COLO829 (cell line): ENCODE measurements around the gene OR2V1.
"Not testable (repeated sequence)": the region's sequence is repeated elsewhere in the genome, so short reads cannot be mapped to it uniquely, and the experiment has no call there.

ENCODE experiments used
- DNase-seq: peaks from one replicate; pipeline ENCODE4 v3.0.0; 2012; ENCODE audit warnings: low spot score

Gene OR2V1

DNA sequence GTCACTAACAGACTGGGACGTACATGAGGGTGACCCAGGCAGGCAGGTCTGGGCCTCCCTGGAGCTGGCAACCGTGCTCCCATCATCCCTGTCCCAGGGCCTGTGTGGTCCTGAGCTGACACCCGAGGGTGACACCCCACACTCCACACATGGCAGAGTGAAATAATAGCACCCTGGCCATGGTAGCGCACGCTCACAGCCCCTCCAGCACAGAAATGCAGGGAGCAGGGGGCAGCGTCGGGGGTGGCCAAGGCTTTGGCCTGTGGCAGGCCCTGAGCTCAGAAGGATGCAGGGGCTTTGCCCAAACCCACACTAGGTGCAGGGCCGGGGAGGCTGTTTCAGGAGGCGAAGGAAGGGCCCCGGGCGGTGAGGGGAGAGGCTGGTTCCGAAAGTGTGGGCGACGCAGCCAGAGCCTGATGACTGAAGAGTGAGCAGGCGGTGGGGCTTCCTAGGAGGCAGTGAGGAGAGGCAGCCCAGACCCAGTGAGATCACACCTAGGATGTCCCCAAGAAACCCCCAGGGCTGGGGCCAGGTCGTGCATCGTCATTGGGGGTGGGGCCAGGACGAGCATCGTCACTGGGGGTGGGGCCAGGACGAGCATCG lies 29.3 kb upstream of the OR2V1 start:
- DNase-seq, result no peak

DNA sequence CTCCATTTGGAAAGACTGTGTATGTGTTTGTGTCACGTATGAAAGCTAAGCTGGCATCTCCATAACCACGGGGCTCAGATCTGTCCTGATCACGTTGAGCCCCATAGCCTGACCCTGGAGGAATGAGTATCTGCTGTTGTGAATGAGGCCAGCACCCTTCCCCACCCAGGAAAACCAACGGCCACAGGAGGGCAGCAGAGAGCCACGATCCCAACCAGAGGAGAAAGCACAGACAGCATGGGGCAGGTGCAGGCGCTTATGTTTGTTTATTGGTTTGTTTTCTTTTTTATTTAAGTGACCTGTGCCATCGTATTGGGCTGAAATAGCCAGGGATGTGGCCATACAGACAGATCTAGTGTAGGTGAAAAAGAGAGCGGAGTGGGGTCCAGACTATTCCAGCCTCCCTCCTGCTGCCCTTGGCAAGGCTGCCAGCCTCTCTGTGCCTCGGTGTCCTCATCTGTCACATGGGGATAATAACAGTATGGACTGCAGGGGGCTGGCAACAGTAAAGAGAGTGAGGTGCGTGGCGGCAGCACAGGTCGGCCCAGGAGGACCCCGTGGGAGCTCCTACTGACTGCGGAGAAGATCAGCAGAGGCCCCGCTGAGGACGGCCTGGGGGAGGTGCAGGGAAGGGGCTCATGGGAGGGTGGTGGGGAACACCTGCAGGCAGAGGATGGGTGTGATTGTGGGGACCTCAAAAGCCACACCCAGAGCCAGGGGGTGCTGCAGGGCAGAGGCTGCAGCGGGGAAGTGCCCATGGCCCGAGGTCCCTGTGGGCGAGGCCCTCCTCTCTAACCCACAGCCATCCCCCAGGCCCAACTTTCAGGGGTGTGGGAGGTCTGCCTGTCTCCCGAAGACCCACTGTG lies 28.6 kb upstream of the OR2V1 start:
- peak; percentile 60 for DNase-seq

DNA sequence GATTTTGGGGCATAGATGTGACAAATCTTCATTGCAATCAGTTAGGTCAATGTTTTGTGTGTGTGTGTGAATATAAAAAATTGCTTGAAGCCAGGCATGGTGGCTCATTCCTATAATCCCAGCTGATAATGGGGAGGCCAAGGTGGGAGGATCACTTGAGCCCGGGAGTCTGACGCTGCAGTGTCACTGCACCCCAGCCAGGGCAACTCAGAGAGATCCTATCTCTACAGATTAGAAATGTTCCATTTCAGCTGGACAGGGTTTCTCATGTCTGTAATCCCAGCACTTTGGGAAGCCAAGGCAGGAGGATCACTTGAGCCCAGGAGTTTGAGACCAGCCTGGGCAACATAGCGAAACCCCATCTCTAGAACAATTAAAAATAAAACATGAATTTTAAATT lies 27.9 kb upstream of the OR2V1 start:
- no peak for DNase-seq

DNA sequence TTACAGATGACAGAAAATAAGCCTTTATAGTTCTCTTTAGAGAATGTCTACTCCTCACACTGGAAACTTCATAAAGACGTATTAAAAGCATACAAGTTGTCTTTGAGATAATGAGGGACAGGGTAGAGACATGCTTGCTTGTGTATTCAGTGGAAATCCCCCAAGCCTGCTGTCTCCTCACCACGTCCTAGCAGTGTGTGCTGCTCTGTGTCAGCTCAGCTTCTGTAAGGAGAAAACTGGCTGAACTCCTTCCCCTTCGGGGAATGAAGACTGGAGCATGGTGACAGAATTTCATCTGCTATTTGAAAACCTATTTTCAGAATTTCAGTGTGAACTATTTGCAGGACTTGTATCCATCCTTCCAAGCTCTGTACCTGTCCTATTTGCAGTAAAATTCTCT lies 25.8 kb upstream of the OR2V1 start:
- no peak for DNase-seq

DNA sequence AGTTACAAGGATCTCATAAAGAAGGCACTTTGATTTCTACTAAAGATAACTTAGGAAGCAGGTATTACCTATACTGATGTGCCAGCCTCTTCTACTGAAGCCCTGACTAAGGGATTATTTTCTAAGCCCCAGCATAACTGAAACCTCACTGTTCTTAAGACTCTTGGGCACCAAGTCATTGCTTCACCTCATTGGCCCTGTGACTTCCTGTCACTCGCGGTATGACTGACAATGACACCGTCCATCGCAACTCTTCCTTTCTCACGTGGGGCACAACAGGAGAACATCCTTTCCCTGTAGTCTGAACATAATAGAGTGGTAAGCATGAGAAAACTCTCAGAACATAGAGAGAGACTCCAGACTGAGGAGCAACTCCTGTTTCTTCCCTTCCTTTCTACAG lies 22.8 kb upstream of the OR2V1 start:
- no peak for DNase-seq

DNA sequence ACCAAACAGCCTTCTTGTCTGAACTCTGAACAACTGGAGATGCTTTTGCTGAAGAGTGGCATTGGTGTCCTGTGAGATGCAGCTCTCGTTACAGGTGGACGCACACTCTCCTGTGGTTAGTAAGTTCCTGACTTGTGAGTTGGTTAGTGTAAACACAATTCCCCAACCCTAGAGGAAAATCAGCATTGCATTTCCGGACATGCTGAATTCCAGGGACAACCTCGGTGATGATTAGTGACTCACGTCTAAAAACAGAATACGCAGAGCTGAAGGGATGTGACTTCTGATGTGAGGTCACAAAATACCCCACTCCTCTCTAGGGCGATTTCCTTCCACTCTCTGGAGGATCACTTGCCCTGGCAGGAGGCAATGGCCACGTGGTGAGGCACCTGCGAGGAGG lies 21.4 kb upstream of the OR2V1 start:
- no peak for DNase-seq

DNA sequence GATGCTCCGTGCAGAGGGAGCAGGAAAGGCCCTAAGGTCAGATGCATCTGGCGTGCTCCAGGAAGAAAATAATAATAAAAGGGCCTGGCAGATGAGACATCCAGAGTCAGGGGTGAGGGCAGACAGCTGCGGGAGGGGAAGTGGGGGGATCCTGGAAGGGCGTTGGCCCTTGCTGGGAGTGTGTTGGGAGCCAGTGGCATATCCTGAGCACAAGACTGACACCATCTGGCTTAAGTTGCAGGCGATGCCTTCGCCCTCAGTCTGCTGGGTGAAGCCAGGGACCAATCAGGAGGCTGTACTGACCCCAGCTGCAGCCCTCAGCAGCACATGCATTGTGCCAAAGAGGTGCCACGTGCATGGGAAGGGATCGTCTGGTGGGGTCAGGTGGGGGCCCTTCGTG lies 20.2 kb upstream of the OR2V1 start:
- no peak for DNase-seq

DNA sequence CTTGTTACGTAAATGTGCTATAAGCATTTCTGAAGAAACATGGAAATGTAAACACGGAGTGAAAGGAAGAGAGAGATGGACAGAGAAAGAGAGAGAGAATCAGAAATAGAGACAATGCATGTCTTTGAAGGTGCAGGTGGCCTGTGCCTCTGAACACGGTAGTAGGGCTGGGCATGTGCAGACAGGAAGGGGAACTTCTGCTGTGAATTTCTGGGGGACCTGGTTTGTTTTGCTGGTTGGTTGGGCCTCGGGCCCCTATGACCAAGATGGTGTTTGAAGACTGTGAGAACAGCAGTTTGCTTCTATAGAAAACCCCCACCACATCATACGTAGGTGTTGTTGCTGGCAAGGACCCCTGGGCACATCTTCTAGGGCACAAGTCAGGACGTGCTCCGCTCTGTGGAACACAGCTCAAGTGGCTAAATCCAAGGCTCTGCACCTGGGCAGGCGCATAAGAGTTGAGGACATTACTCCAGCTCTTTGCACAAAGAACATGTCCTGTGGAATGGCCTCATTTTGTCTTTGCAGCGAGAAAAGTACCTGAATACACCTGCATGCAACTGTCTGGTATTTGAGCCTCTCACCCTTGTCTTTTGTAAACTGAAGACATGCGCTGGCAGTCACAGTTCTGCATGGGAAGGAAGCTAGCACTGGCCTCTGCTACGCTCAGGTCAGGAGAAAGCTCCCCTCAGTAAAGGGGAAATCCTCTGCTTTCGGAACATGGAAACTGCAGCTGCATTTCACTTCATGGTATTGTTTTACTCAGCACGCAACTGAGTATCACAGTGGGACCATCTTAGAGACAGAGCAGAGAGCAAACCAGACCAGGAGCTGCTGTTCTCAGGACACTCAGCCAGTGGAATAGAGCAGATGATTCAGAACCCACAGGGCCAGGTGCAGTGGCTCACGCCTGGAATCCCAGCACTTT lies 19.1 kb upstream of the OR2V1 start:
- DNase-seq, result no peak

DNA sequence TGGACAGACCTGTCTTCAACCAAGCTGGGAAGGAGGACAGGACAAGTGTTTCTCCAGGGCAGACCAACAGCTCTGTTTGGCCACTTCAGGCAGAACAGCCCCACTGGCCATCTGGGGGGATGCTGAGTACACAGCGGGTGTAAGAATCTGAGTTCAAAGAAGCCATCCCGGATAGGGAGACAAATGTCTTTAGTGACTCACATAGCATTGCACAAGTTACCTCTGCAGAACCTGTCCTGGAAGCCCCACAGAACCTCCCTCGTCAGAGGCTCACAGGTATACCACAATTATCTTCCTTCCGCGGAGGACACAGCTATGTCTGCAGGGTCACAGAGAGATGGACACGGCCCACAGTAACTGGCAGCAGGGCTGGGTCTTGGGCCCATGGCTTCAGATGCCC lies 18.4 kb upstream of the OR2V1 start:
- no peak for DNase-seq

DNA sequence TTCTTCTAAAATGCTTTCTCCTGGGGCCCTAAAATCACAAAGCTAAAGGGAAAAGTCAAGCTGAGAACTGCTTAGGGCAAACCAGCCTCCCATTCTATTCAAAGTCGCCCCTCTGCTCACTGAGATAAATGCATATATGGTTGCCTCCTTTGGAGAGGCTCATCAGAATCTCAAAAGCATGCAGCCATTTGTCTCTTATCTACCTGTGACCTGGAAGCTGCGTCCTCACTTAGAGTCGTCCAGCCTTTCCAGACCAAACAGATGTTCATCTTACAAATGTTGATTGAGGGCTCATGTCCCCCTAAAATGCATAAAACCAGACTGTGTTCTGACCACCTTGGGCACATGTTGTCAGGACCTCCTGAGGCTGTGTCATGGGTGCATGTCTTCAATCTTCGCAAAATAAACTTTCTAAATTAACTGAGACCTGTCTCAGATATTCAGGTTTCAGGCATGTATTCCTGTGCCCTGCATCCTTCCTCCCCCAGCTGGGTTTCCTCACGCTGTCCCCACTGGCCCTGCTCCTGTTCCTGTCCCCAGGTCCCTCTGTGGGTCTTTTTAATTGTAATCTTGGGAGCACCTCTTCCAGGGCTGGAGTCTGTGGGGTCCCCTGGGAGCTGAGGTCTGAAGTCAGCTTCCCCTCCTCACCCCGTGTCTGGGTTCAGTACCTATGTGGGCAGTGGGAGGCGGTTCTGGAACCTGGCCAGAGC lies 16.1 kb upstream of the OR2V1 start, which contains the start of gene OR2V2:
Gene OR2V2, plus strand, starts transcription at position 660 of the 710 bp plus-strand sequence. CDS start 7,357 bp downstream, outside the sequence.
- not testable (repeated sequence) for DNase-seq

DNA sequence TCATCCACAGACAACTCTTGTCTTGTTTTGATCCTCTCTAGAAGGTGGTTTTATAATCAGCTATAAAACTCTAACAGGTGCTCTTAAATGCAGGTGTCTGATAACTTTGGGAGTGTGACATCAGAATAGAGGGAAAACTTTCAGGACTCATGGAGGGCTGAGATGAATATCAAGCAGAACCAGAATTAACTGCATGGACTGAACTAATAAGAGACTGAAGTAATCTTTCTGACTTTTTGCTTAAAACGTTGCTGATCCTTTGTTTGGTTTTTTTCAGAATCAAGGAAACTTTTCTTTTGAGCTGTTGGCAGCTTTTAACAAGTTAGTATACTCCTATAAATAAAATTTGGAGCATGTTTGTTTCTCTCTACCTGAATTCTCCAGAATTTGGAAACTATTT lies 14.2 kb upstream of the OR2V1 start:
- no peak for DNase-seq

DNA sequence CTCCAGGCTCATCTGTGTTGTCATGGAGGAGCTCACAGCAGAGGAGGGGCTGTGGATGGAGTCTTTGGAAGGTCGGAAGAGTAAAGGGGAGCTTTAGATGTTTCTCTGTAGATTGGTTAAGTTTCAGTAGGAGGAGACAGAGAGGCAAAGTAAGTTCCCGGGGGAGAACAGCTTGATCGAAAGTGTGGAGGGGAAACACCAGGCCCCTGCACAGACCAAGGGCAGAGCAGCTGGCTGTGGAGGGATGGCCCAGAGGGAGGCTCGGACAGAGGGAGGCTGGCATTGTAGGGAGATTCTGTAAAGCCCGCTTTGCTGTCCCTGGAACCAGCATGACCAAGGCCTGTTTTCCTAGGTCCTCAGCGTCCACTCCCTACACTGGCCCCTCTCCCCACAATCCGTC lies 11.1 kb upstream of the OR2V1 start:
- DNase-seq, result no peak

DNA sequence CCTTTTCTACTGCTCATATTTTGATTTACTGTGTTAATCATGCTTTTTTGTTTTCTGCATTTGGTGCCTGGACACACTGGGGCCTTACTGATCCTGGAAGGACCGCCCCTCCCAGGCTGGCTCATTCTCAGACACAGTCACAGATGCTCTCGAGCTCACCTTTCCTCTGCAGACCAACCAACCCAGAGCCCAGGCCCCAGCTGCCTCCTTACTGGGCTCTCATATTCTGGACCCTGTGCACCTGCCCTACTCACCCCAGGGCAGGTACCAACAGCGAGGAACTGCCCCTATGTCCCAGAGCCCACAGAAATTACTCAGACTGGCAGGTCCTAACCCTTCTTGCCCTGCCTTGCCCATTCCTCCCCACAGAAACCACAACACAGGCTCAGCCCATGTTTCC lies 9.8 kb upstream of the OR2V1 start:
- no peak for DNase-seq

DNA sequence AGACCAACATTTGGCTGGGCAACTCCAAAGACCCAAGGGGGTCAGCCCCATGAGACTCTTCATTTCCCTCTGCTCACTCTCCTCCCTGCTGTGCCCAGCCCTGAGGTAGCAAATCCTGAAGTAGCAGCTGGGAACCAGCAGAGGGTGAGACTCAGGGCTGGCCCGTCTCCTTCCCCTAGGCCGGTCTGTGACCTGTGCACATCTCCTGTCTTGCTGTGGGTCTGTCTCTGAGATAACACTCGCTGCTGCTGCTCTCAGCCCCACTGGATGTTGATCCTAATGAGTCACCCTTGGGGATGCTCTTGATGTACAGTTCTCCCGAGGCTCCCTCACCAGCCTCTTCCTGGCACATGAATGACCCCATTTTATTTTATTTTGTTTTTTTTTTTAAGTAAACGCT lies 7.3 kb upstream of the OR2V1 start:
- no peak for DNase-seq

DNA sequence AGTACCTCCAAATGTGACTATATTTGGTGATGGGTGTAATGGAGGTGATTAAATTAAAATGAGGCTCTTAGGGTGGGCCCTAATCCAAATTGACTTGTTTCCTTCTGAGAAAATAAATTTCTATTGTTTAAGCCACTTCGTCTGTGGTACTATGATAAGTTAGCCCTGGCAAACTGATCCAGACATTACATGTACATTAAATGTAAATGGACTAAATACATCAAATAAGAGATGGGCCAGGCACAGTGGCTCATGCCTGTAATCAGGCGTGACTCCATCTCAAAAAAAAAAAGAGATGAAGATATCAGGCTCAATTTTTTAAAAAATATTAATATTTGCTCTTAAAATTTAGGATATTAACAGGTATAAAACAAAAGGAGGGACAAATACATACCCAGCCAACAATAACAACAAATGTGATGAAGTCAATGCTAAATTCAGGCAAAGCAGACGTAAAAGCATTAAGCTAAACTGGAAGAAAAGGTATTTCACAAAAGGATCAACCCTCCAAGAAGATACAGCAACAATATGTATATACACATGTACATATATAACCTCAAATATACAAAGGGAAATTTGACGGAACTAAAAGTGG lies 5.5 kb upstream of the OR2V1 start:
- no peak for DNase-seq

DNA sequence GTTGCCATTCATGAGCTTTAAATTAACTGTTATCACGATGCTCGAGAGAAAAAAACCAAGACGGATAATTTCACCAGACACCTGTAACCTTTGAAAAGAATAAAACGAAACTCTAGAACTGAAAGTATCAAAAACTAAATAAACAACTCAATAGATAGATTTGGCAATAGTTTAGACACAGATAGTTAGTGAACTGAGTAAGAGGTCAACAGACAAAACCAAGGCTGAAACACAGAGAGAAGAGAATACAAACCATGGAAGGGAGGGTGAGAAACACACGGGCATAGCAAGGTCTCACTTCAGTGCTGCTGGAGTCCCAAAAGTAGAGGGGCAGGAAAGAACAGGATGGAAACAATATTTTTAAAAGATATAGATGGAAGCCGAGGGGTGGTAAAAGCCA lies 3.3 kb upstream of the OR2V1 start:
- DNase-seq, result no peak

DNA sequence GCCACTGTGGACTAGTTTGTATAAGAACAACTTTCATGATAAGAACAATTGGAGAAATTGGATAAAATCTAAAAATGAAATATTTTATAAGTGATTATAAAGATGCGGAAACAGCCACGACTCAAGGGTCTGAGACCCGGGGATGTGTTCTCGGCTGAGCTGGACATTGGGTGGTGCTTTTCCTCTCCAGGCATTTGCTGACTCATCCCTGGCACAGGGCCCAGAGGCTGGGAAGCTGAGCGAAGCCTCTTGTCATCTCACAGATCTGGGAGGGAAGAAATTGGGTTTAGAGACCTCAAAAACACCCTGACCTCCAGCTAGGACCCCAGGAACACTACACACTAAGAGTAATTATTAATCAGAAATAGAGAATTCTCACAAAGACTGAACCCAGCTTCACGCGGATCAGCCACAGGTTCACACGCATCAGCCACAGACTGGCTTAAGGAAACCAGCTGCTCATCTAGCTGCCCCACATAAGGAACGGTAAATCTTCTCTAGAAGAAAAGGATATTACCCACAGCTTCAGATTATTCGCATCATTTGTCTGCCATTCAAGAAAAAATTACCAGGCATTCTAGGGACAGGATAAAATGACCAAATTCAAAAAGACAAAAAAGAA lies 2.8 kb upstream of the OR2V1 start:
- DNase-seq, result peak; percentile 17

DNA sequence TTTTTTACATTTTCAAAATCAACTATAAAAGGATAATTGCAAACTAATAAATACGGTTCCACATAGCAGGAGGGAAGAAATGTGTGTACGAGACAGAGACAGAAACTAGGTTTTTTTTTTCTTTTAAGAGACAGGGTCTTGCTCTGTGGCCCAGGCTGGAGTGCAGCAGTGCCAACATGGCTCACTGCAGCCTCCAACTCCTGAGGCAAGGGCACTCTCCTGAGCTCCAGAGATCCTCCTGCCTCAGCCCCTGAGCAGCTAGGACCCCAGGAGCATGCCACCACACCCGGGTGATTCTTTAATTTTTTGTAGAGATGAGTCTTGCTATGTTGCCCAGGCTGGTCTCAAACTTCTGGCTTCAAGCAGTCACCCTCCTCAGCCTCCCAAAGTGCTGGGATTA lies 2.1 kb upstream of the OR2V1 start:
- DNase-seq, result no peak

DNA sequence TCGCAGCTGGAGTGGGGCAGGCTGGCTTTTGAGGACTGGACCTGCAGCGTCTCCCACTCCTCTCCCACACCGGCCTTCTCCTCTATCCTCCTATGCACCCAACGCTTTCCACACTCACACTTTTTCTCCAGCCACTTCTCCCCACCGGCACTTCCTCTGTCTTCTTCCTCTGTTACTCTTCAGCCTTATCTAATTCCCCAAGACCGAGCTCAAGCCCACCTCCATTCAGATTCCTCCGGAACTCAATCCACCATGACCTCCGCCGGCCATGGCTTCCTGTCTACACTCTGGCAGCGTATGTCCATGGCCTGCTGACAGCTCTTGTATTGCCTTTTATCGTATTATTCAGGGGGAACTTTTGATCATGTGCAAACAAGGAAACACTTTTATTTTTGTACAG lies 545 bp upstream of the OR2V1 start:
- no peak for DNase-seq

DNA sequence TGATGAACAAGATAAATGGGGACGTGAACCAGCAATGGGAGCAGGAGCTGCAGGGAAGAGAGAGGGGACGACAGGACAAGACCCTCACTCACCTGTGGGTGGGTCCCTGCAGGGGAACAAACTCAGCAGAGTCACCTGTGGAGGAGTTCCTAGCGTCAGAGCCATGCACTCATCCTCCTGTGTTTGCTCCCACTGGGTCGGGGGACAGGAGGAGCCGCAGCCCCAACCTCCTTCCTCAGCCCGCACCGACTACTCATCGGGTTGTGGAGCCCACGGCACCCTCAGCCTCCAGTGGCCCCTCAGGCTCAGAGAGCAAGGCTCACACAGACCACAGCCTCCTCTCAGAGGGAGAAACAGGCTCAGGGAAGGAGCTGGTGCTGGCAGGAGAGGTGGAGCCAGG lies 888 bp downstream of the OR2V1 start:
- not testable (repeated sequence) for DNase-seq

DNA sequence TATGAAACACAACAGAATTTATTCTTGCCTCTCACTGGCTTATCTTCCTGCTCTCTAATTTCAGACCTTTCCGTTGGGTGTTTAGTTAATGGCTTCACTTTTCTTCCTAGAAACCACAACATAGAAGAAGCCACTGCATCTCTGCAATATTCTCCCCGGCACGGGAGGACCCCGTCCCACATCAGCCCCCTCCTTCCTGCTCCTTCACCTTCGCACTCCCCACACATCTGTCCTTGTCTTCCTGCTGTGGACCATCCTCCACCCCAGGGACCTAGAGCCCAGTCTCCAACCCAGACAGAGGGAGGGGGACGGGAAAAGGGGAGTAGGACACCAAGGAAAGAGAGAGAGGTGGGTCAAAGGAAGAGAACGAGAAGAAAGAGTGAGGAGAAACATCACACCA lies 1.4 kb downstream of the OR2V1 start:
- no peak for DNase-seq
